Esophagus squamous epithelium (tissue), 4 donors: ENCODE measurements around the gene KIAA1191.

Source experiments
- CTCF ChIP-seq, 6 experiments: fragments of 450-650 bp in 4 of 6; fragments of 200-600 bp in 2 of 6; sonication (generic) in 2 of 6; IDR thresholded peaks; one replicate each; pipeline ENCODE4 v1.5.1; 2016 to 2019; ENCODE audit warnings: antibody characterized with exemption in 6 of 6, mild to moderate bottlenecking in 4 of 6, moderate library complexity in 4 of 6
- POLR2A ChIP-seq, 4 donors: fragments of 450-650 bp; IDR thresholded peaks; one replicate each; pipeline ENCODE4 v1.6.1; 2017; ENCODE audit warnings: antibody characterized with exemption in 4 of 4, mild to moderate bottlenecking in 4 of 4, moderate library complexity in 3 of 4

GRCh38 chr5:176394881-176395675, 33.5 kb upstream of the KIAA1191 start:
- TF ChIP-seq CTCF (IDR thresholded peaks at IDR 0.05) (no peak), POLR2A (IDR thresholded peaks at IDR 0.05) (no peak)
